HG03378 (cell line): Measurements from ENCODE around the gene GNAI2.
"Not testable (repeated sequence)": the region's sequence is repeated elsewhere in the genome, so short reads cannot be mapped to it uniquely, and the experiment has no call there.

ENCODE experiments used
- ATAC-seq: cut with Tn5 transposase; IDR thresholded peaks from one replicate; pipeline ENCODE4 v1.9.1; 2021; ENCODE audit warnings: mild to moderate bottlenecking, moderate library complexity; ENCODE audit not compliant: unreplicated experiment

The GNAI2 gene

GRCh38 chr3:50243543-50243895 is 7.5 kb downstream of the GNAI2 start:
- ATAC-seq, result no peak

- ATAC-seq, result not testable (repeated sequence)
Measured at GRCh38 chr3:50244813-50245212, 8.8 kb downstream of the GNAI2 start.

GRCh38 chr3:50245251-50245745 is 9.3 kb downstream of the GNAI2 start:
- ATAC-seq, result no peak

GRCh38 chr3:50245831-50246516 is 10.0 kb downstream of the GNAI2 start:
- peak; percentile 54 for ATAC-seq

GRCh38 chr3:50246517-50246954 is 10.5 kb downstream of the GNAI2 start:
- ATAC-seq, result peak; percentile 32

GRCh38 chr3:50248387-50248786 is 12.4 kb downstream of the GNAI2 start:
- ATAC-seq, result no peak

GRCh38 chr3:50249457-50249856 is 13.5 kb downstream of the GNAI2 start:
- no peak for ATAC-seq

- ATAC-seq, result no peak
Measured at GRCh38 chr3:50250514-50250913, 14.5 kb downstream of the GNAI2 start.

GRCh38 chr3:50251220-50251619 is 15.2 kb downstream of the GNAI2 start:
- no peak for ATAC-seq

- ATAC-seq, result no peak
Measured at GRCh38 chr3:50254577-50255250, 18.7 kb downstream of the GNAI2 start.

GRCh38 chr3:50255251-50255615 is 19.2 kb downstream of the GNAI2 start:
- no peak for ATAC-seq

GRCh38 chr3:50256978-50257890 is 21.2 kb downstream of the GNAI2 start:
- no peak for ATAC-seq

GRCh38 chr3:50258029-50258680 is 22.2 kb downstream of the GNAI2 start:
- ATAC-seq, result no peak

- no peak for ATAC-seq
Measured at GRCh38 chr3:50258979-50259378, 23.0 kb downstream of the GNAI2 start.

GRCh38 chr3:50259432-50260026 is 23.5 kb downstream of the GNAI2 start:
- ATAC-seq, result peak; percentile 15

GRCh38 chr3:50260027-50260941 is 24.3 kb downstream of the GNAI2 start:
- ATAC-seq, result peak; percentile 47

- no peak for ATAC-seq
Measured at GRCh38 chr3:50260942-50261441, 25.0 kb downstream of the GNAI2 start.

- ATAC-seq, result no peak
Measured at GRCh38 chr3:50261505-50261904, 25.5 kb downstream of the GNAI2 start.

- ATAC-seq, result not testable (repeated sequence)
Measured at GRCh38 chr3:50262200-50262599, 26.2 kb downstream of the GNAI2 start.
